ENCODE data around the gene LMX1B. TPM values are rescaled to one million over a fixed set of nuclear protein-coding genes. Genes with fewer than 3 reads are reported as not detected.

The LMX1B gene
- total RNA-seq, 1 experiment from 2014 or later: 11.3 TPM

GRCh38 chr9:126684965-126685465 lies 71.3 kb downstream of the LMX1B start:
- TF ChIP-seq REST (IDR thresholded peaks at IDR 0.05; ENCODE audit: low read depth) (no peak), ZBTB33 (IDR thresholded peaks at IDR 0.05; ENCODE audit: extremely low read depth, insufficient replicate concordance, low read length) (no peak), MAX (IDR thresholded peaks at IDR 0.05) (no peak), TCF7L2 (IDR thresholded peaks at IDR 0.05; ENCODE audit: borderline replicate concordance, extremely low read depth, insufficient read depth, insufficient read length) (no peak), RAD21 (IDR thresholded peaks at IDR 0.05; ENCODE audit: low read depth) (no peak), POLR2AphosphoS5 (IDR thresholded peaks at IDR 0.05; ENCODE audit: low read depth, low read length) (no peak), SP1 (IDR thresholded peaks at IDR 0.05; ENCODE audit: low read depth) (no peak), SIN3A (IDR thresholded peaks at IDR 0.05; ENCODE audit: low read depth) (no peak), EGR1 (IDR thresholded peaks at IDR 0.05; ENCODE audit: low read depth) (no peak), YY1 (IDR thresholded peaks at IDR 0.05; ENCODE audit: extremely low read depth, insufficient replicate concordance, low read depth, low read length) (no peak), ZNF274 (IDR thresholded peaks at IDR 0.05; ENCODE audit: low read depth, low read length) (no peak)
- POLR2A ChIA-PET: no interaction called here
- CTCF ChIA-PET: no interaction called here

More at GRCh38 chr9:126684965-126685465, 71.3 kb downstream of the LMX1B start:
- intact Hi-C loops (cut with micrococcal nuclease): no loop called here
- no peaks in the 10 kb centered on the region for H3K27me3 ChIP-seq (ENCODE audit: insufficient read depth, low read length)
- RAD21 ChIA-PET (ENCODE audit: low non-redundant PET in 1 of 2, low total read pairs in 2 of 2, uncharacterized antibody in 2 of 2, unreplicated experiment in 2 of 2): no interaction called here
- peaks cover 0 to 3% of the 10 kb centered on the region in 2 experiments; a peak in 1 of 4 replicates for H3K4me1 ChIP-seq (ENCODE audit: control insufficient read depth in 1 of 2, insufficient read depth in 2 of 2, low read length in 2 of 2)
- ATAC-seq (no peak), DNase-seq (ENCODE audit: low read depth, low spot score) (no peak)
- no peaks in the 10 kb centered on the region for H3K36me3 ChIP-seq (ENCODE audit: control insufficient read depth in 1 of 2, insufficient read depth in 2 of 2, low read length in 2 of 2)
- no peaks in the 10 kb centered on the region for H3K9me2 ChIP-seq (ENCODE audit: insufficient read depth)
- no peak overlapping the region for H3K27ac ChIP-seq (ENCODE audit: low read depth, low read length)
- H3K4me3 ChIP-seq (replicated peaks in 1 of 2; ENCODE audit: low read depth in 1 of 2, low read length in 2 of 2): no peak overlapping the region
- H3K9me3 ChIP-seq (ENCODE audit: control insufficient read depth in 1 of 2, insufficient read depth in 1 of 2, low read depth in 1 of 2, low read length in 2 of 2): no peaks in the 10 kb centered on the region
- H3K79me2 ChIP-seq (ENCODE audit: insufficient read depth, low read length): no peaks in the 10 kb centered on the region
- no peak overlapping the region for H3K4me2 ChIP-seq (ENCODE audit: low read length)
- BruUV-seq (replicated peaks): no TSS peak
- no peak overlapping the region for H3K9ac ChIP-seq (ENCODE audit: low read length)
- H4K20me1 ChIP-seq (ENCODE audit: insufficient read depth): no peaks in the 10 kb centered on the region
- H2AFZ ChIP-seq (ENCODE audit: low read depth, low read length, poor library complexity, severe bottlenecking): no peak overlapping the region

All from HCT116 (cell line).